DOHH2 (cell line): ENCODE measurements around the gene ANKS3.

ENCODE experiments used
- H3F3A ChIP-seq: fragments of 200-600 bp; sonication (generic), shearing (Covaris generic); 2 replicates; pipeline ENCODE4 v1.6.0; 2016; ENCODE audit warnings: antibody characterized with exemption, mild to moderate bottlenecking; ENCODE audit not compliant: control insufficient read depth, insufficient read depth
- H3K27ac ChIP-seq: fragments of 200-600 bp; sonication (generic); 2 replicates; pipeline ENCODE4 v1.5.1; 2014; ENCODE audit warnings: low read depth, mild to moderate bottlenecking, low read length, moderate library complexity
- H3K27me3 ChIP-seq: fragments of 200-600 bp; sonication (generic); 2 replicates; pipeline ENCODE4 v1.6.1; 2014; ENCODE audit warnings: mild to moderate bottlenecking, low read length, mixed read lengths; ENCODE audit not compliant: control insufficient read depth
- H3K36me3 ChIP-seq: fragments of 200-600 bp; sonication (generic); 2 replicates; pipeline ENCODE4 v1.6.1; 2014; ENCODE audit warnings: mild to moderate bottlenecking, low read length, moderate library complexity, mixed read lengths; ENCODE audit not compliant: control insufficient read depth
- H3K4me1 ChIP-seq: fragments of 200-600 bp; sonication (generic); 2 replicates; pipeline ENCODE4 v1.6.1; 2014; ENCODE audit warnings: mild to moderate bottlenecking, low read length, mixed read lengths; ENCODE audit not compliant: control insufficient read depth
- H3K4me2 ChIP-seq: fragments of 200-600 bp; sonication (generic); 2 replicates; pipeline ENCODE4 v1.6.0; 2014; ENCODE audit warnings: mild to moderate bottlenecking, low read length, moderate library complexity
- H3K4me3 ChIP-seq: fragments of 200-600 bp; sonication (generic); 2 replicates; pipeline ENCODE4 v1.5.1; 2014; ENCODE audit warnings: mild to moderate bottlenecking, low read length, mixed read lengths
- H3K79me2 ChIP-seq: fragments of 200-600 bp; sonication (generic); 2 replicates; pipeline ENCODE4 v1.6.1; 2014; ENCODE audit warnings: mild to moderate bottlenecking, low read length, mixed read lengths; ENCODE audit not compliant: control insufficient read depth
- H3K9me2 ChIP-seq: fragments of 200-600 bp; sonication (generic); replicated peaks from 2 replicates; pipeline ENCODE4 v1.6.1; 2014; ENCODE audit warnings: mild to moderate bottlenecking, low read length, mixed read lengths; ENCODE audit not compliant: control insufficient read depth
- H3K9me3 ChIP-seq: fragments of 200-600 bp; sonication (generic); 2 replicates; pipeline ENCODE4 v1.6.1; 2014; ENCODE audit warnings: antibody characterized with exemption, low read length, mixed read lengths; ENCODE audit not compliant: control insufficient read depth, insufficient read depth
- H4K20me1 ChIP-seq: fragments of 200-600 bp; sonication (generic); 2 replicates; pipeline ENCODE4 v1.6.0; 2014; ENCODE audit warnings: low read depth, mild to moderate bottlenecking, antibody characterized with exemption, low read length, moderate library complexity; ENCODE audit not compliant: control insufficient read depth, insufficient read depth
- CTCF ChIP-seq: fragments of 200-600 bp; sonication (generic); IDR thresholded peaks from one replicate; pipeline ENCODE4 v1.5.1; 2014; ENCODE audit warnings: antibody characterized with exemption, mild to moderate bottlenecking, low read depth, low read length; ENCODE audit not compliant: poor library complexity, severe bottlenecking
- EZH2phosphoT487 ChIP-seq: fragments of 200-600 bp; sonication (generic); IDR thresholded peaks from 2 replicates; pipeline ENCODE4 v1.6.1; 2017; ENCODE audit warnings: borderline replicate concordance, mild to moderate bottlenecking, antibody characterized with exemption, low read length, moderate library complexity, mixed read lengths

The ANKS3 gene

GRCh38 chr16:4760221-4760910 is 26.3 kb upstream of the ANKS3 start:
- H3K4me3 ChIP-seq = no peak overlapping the region

GRCh38 chr16:4755687-4756086 is 21.6 kb upstream of the ANKS3 start:
- H3K4me3 ChIP-seq = no peak overlapping the region
- TF ChIP-seq EZH2phosphoT487 (no peak), CTCF (no peak)
- no peak overlapping the region for H3K4me2 ChIP-seq
- H3K9me3 ChIP-seq = no peaks in the 10 kb centered on the region
- H3K36me3 ChIP-seq = peaks cover 71% of the 10 kb centered on the region
- no peak overlapping the region for H3K27ac ChIP-seq
- H3K79me2 ChIP-seq = no peaks in the 10 kb centered on the region
- H3K27me3 ChIP-seq = no peaks in the 10 kb centered on the region
- no peaks in the 10 kb centered on the region for H3F3A ChIP-seq
- H4K20me1 ChIP-seq = no peaks in the 10 kb centered on the region
- H3K4me1 ChIP-seq = no peaks in the 10 kb centered on the region
- H3K9me2 ChIP-seq = no peaks in the 10 kb centered on the region

More at GRCh38 chr16:4760221-4760910, 26.3 kb upstream of the ANKS3 start:
- Histone ChIP-seq H4K20me1 (no peaks in the 10 kb centered on the region), H3K4me1 (peaks cover 2% of the 10 kb centered on the region), H3K79me2 (peaks cover 6% of the 10 kb centered on the region), H3K9me3 (no peaks in the 10 kb centered on the region), H3F3A (no peaks in the 10 kb centered on the region), H3K27ac (no peak overlapping the region), H3K27me3 (no peaks in the 10 kb centered on the region), H3K4me2 (no peak overlapping the region), H3K9me2 (no peaks in the 10 kb centered on the region), H3K36me3 (peaks cover 66% of the 10 kb centered on the region)
- no peak for TF ChIP-seq EZH2phosphoT487

GRCh38 chr16:4754865-4755264 is 20.8 kb upstream of the ANKS3 start:
- Histone ChIP-seq H3F3A (no peaks in the 10 kb centered on the region), H3K9me3 (no peaks in the 10 kb centered on the region), H3K9me2 (no peaks in the 10 kb centered on the region), H3K79me2 (no peaks in the 10 kb centered on the region), H3K4me3 (no peak overlapping the region), H3K4me1 (no peaks in the 10 kb centered on the region), H3K36me3 (peaks cover 63% of the 10 kb centered on the region), H3K4me2 (no peak overlapping the region), H3K27me3 (no peaks in the 10 kb centered on the region), H4K20me1 (no peaks in the 10 kb centered on the region), H3K27ac (no peak overlapping the region)
- TF ChIP-seq EZH2phosphoT487 = no peak
- TF ChIP-seq CTCF = no peak

GRCh38 chr16:4753227-4753626 is 19.2 kb upstream of the ANKS3 start:
- Histone ChIP-seq H3K9me3 (no peaks in the 10 kb centered on the region), H3K27ac (no peak overlapping the region), H3K27me3 (no peaks in the 10 kb centered on the region), H3F3A (no peaks in the 10 kb centered on the region), H3K4me1 (peaks cover 6% of the 10 kb centered on the region), H3K9me2 (no peaks in the 10 kb centered on the region), H3K36me3 (peaks cover 48% of the 10 kb centered on the region), H4K20me1 (no peaks in the 10 kb centered on the region), H3K4me3 (no peak overlapping the region), H3K4me2 (no peak overlapping the region), H3K79me2 (no peaks in the 10 kb centered on the region)
- TF ChIP-seq EZH2phosphoT487 (no peak), CTCF (no peak)
